ENCODE data around the gene RHBDL2.

DNA sequence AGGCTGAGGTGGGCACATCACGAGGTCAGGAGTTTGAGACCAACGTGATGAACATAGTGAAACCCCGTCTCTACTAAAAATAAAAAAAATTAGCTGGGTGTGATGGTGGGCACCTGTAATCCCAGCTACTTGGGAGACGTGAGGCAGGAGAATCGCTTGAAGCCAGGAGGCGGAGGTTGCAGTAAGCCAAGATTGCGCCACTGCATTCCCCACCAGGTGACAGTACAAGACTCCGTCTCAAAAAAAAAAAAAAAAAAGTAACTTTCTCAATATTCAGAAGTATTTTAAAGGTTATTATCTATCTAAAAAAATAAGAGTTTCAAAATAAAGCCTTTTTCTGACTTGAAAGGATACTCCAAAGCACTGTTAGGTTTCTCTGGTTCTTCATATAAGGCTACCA, 74.4 kb downstream of the RHBDL2 start:
- TF ChIP-seq, protein P1, sequence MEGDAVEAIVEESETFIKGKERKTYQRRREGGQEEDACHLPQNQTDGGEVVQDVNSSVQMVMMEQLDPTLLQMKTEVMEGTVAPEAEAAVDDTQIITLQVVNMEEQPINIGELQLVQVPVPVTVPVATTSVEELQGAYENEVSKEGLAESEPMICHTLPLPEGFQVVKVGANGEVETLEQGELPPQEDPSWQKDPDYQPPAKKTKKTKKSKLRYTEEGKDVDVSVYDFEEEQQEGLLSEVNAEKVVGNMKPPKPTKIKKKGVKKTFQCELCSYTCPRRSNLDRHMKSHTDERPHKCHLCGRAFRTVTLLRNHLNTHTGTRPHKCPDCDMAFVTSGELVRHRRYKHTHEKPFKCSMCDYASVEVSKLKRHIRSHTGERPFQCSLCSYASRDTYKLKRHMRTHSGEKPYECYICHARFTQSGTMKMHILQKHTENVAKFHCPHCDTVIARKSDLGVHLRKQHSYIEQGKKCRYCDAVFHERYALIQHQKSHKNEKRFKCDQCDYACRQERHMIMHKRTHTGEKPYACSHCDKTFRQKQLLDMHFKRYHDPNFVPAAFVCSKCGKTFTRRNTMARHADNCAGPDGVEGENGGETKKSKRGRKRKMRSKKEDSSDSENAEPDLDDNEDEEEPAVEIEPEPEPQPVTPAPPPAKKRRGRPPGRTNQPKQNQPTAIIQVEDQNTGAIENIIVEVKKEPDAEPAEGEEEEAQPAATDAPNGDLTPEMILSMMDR (conservative IDR thresholded peaks at IDR 0.05; ENCODE audit: low read depth, low read length) = no peak
- TF ChIP-seq RFX5 (IDR thresholded peaks at IDR 0.05; ENCODE audit: low read depth, low read length) (no peak), POLR2A (IDR thresholded peaks at IDR 0.05; ENCODE audit: low read depth, low read length) (no peak), CEBPB (IDR thresholded peaks at IDR 0.05; ENCODE audit: low read depth, low read length) (no peak), MAFK (IDR thresholded peaks at IDR 0.05; ENCODE audit: low read depth, low read length) (no peak), SMC3 (IDR thresholded peaks at IDR 0.05; ENCODE audit: low read depth, low read length) (no peak), RAD21 (IDR thresholded peaks at IDR 0.05; ENCODE audit: low read length) (no peak)
- TF ChIP-seq, protein P2, sequence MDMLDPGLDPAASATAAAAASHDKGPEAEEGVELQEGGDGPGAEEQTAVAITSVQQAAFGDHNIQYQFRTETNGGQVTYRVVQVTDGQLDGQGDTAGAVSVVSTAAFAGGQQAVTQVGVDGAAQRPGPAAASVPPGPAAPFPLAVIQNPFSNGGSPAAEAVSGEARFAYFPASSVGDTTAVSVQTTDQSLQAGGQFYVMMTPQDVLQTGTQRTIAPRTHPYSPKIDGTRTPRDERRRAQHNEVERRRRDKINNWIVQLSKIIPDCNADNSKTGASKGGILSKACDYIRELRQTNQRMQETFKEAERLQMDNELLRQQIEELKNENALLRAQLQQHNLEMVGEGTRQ (IDR thresholded peaks at IDR 0.05; ENCODE audit: low read depth, low read length) = no peak
- TF ChIP-seq, protein P3, sequence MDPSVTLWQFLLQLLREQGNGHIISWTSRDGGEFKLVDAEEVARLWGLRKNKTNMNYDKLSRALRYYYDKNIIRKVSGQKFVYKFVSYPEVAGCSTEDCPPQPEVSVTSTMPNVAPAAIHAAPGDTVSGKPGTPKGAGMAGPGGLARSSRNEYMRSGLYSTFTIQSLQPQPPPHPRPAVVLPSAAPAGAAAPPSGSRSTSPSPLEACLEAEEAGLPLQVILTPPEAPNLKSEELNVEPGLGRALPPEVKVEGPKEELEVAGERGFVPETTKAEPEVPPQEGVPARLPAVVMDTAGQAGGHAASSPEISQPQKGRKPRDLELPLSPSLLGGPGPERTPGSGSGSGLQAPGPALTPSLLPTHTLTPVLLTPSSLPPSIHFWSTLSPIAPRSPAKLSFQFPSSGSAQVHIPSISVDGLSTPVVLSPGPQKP (IDR thresholded peaks at IDR 0.05; ENCODE audit: borderline replicate concordance, low read depth, low read length) = no peak

All from IMR-90 (cell line).